Urinary bladder (tissue), 4 donors: ENCODE data around the gene DCXR. TPM values are rescaled to one million over a fixed set of nuclear protein-coding genes. Genes with fewer than 3 reads are reported as not detected.

Source experiments
- DNase-seq: peaks from one replicate; pipeline ENCODE4 v3.0.0-alpha.2; 2015; ENCODE audit errors: extremely low spot score
- H3K27ac ChIP-seq: one replicate; pipeline ENCODE4 v1.5.1; 2013; ENCODE audit warnings: low read depth, mild to moderate bottlenecking, moderate library complexity
- H3K36me3 ChIP-seq: one replicate; pipeline ENCODE4 v1.6.1; 2013; ENCODE audit warnings: mild to moderate bottlenecking, moderate library complexity; ENCODE audit not compliant: insufficient read depth
- H3K4me1 ChIP-seq: one replicate; pipeline ENCODE4 v1.6.1; 2013; ENCODE audit warnings: mild to moderate bottlenecking, moderate library complexity; ENCODE audit not compliant: insufficient read depth
- H3K4me3 ChIP-seq: one replicate; pipeline ENCODE4 v1.5.1; 2013; ENCODE audit warnings: low read depth, low read length
- WGBS: extraction: QIAGEN DNeasy Blood & Tissue Kit; methylation state at CpG from one replicate; pipeline ENCODE4 v1.1.7; 2013; 5-methylcytosine and 5-hydroxymethylcytosine counted together
- polyA plus RNA-seq: library from polyadenylated mRNA; stranded (reverse); fragments of 200-250 nt; gene quantifications from one replicate; pipeline ENCODE4 v1.2.3, GENCODE V29; 2013
- total RNA-seq: library from RNA; depleted of rRNA; stranded (reverse); fragments of >200 nt; gene quantifications from one replicate; pipeline ENCODE4 v1.2.3, GENCODE V29; 2014
- donor health status: healthy with polysubstance abuse.
- donor health status: healthy.

DCXR gene
- total and polyA plus RNA-seq, 2 donors: 17.2 to 129 TPM

- H3K36me3 ChIP-seq: peaks cover 6% of the 10 kb centered on the region
- H3K27ac ChIP-seq: no peak overlapping the region
- WGBS: 84% methylated on average over 26 of the region's 26 CpGs
- H3K4me3 ChIP-seq: no peak overlapping the region
- no peak for DNase-seq
- H3K4me1 ChIP-seq: peaks cover 2% of the 10 kb centered on the region
These were observed 17.8 kb upstream of the DCXR start for GRCh38 chr17:82055023-82055964.

GRCh38 chr17:82054351-82055022 lies 17.0 kb upstream of the DCXR start:
- H3K27ac ChIP-seq: no peak overlapping the region
- H3K4me1 ChIP-seq: peaks cover 2% of the 10 kb centered on the region
- H3K36me3 ChIP-seq: peaks cover 5% of the 10 kb centered on the region
- H3K4me3 ChIP-seq: no peak overlapping the region
- DNase-seq: no peak
- WGBS: 90% methylated on average over 38 of the region's 38 CpGs

DNA sequence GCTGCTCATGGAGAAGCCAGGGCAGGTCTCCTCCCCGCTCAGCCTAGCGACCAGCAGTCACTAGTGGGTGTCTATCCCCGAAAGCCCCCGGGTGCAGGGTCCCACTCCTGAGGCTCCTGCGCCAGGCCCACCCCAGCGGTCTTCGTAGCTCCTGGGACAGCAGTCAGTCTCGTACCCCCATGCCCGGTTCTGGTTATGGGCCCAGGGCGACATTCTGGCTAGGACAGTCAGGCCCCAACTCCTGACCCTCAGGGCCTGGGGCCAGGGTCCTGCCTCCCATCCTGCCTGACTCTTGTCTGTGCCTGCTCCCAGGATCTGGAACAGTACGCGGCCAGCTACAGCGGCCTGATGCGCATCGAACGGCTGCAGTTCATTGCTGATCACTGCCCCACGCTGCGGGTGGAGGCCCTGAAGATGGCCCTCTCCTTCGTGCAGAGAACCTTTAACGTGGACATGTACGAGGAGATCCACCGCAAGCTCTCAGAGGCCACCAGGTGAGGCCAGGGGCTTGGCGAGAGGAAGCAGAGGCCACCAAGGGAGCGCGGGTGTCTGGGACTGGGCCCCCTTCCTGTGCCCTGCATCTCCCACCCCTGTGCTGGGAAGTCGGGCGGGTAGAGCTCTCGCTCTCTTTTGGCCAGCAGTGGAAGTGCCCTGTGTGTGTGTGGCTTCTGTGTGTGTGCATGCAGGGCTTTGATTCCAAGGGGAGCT lies 16.2 kb upstream of the DCXR start:
- 92% methylated on average over 28 of the region's 28 CpGs for WGBS
- H3K27ac ChIP-seq: no peak overlapping the region
- H3K4me3 ChIP-seq: no peak overlapping the region
- peaks cover 5% of the 10 kb centered on the region for H3K36me3 ChIP-seq
- DNase-seq: no peak
- H3K4me1 ChIP-seq: peaks cover 2% of the 10 kb centered on the region

- no peak overlapping the region for H3K27ac ChIP-seq
- H3K4me3 ChIP-seq: no peak overlapping the region
- no peak for DNase-seq
- peaks cover 5% of the 10 kb centered on the region for H3K36me3 ChIP-seq
- H3K4me1 ChIP-seq: peaks cover 2% of the 10 kb centered on the region
- 92% methylated on average over 19 of the region's 19 CpGs for WGBS
These were observed 15.6 kb upstream of the DCXR start for GRCh38 chr17:82053130-82053529.

GRCh38 chr17:82052638-82053059 lies 15.2 kb upstream of the DCXR start:
- Histone ChIP-seq H3K27ac (no peak overlapping the region), H3K4me3 (peak overlapping the region; percentile 96), H3K4me1 (peaks cover 2% of the 10 kb centered on the region), H3K36me3 (peaks cover 5% of the 10 kb centered on the region)
- no peak for DNase-seq
- WGBS: 28% methylated on average over 19 of the region's 19 CpGs

DNA sequence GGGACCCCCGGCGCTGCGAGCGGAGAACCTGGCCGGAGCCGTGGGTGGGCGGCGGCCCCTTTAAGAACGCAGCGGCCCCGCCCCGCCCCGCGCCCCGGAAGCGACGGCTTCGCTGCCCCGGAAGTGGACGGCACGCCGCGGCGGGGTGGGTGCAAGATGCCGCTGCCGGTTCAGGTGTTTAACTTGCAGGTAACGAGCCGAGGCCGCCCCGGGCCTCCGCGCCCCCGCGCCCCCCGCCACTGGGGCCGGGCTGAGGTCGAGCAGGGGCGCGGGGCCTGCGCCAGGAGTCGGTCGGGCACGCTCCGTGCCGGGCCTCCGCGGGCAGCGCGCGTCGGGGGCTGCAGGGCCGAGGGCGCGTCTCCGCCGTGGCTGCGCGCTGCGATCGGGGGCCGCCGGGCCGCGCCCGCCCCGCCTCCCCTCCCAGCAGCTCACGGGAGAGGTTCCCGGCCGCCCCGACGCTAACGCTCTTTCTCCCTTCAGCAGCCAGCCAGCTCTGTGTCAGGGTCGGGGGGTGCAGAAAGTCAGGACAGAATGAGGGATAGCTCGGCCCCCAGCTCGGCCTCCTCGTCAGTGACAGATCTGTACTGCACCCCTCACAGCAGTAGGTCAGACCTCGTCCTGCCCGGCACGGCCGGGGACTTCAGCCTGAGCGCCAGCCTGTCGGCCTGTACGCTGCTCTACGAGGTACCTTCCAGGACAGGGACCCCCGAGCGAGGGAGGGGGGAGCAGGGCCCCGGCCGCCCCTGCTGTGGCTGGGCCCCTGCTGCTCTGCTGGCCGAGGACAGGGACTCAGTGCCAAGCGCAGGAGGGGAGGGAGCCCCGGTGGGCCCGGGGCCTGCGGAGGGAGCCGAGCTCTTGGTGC lies 14.5 kb upstream of the DCXR start, which contains the start of the genes GPS1 and RFNG:
Gene GPS1, plus strand, starts transcription at position 123 of the 862 bp plus-strand sequence. Its CDS starts 34 bp downstream, at position 157.
Gene RFNG, minus strand, starts transcription at position 36 of the 862 bp plus-strand sequence. CDS start 45 bp downstream, outside the sequence.
- Histone ChIP-seq H3K4me3 (peak within 1 kb of the TSS; percentile 96), H3K4me1 (peaks cover 2% of the 10 kb centered on the region), H3K36me3 (peaks cover 4% of the 10 kb centered on the region), H3K27ac (no peak within 1 kb of the TSS)
- DNase-seq: no peak
- WGBS: under 1% methylated on average over 94 of the region's 94 CpGs

- Histone ChIP-seq H3K27ac (no peak overlapping the region), H3K4me1 (peaks cover 2% of the 10 kb centered on the region), H3K36me3 (peaks cover 2% of the 10 kb centered on the region), H3K4me3 (peak overlapping the region; percentile 96)
- WGBS: 12% methylated on average over 79 of the region's 79 CpGs
- no peak for DNase-seq
These were observed 13.5 kb upstream of the DCXR start for GRCh38 chr17:82050761-82051641.

- H3K4me3 ChIP-seq: peak overlapping the region; percentile 96
- DNase-seq: no peak
- 87% methylated on average over 28 of the region's 28 CpGs for WGBS
- H3K36me3 ChIP-seq: peaks cover 2% of the 10 kb centered on the region
- H3K27ac ChIP-seq: no peak overlapping the region
- H3K4me1 ChIP-seq: peaks cover 2% of the 10 kb centered on the region
These were observed 12.8 kb upstream of the DCXR start for GRCh38 chr17:82050152-82050760.

GRCh38 chr17:82049521-82049971 lies 12.0 kb upstream of the DCXR start:
- 93% methylated on average over 16 of the region's 16 CpGs for WGBS
- Histone ChIP-seq H3K36me3 (peaks cover 2% of the 10 kb centered on the region), H3K4me3 (no peak overlapping the region), H3K4me1 (peaks cover 2% of the 10 kb centered on the region), H3K27ac (no peak overlapping the region)
- DNase-seq: no peak

GRCh38 chr17:82049106-82049505 lies 11.6 kb upstream of the DCXR start:
- Histone ChIP-seq H3K36me3 (peaks cover 2% of the 10 kb centered on the region), H3K27ac (no peak overlapping the region), H3K4me3 (no peak overlapping the region), H3K4me1 (peaks cover 2% of the 10 kb centered on the region)
- WGBS: 84% methylated on average over 8 of the region's 8 CpGs
- DNase-seq: no peak

- Histone ChIP-seq H3K4me1 (peaks cover 2% of the 10 kb centered on the region), H3K27ac (no peak overlapping the region), H3K36me3 (peaks cover 2% of the 10 kb centered on the region), H3K4me3 (no peak overlapping the region)
- DNase-seq: no peak
- WGBS: 87% methylated on average over 20 of the region's 20 CpGs
These were observed 11.1 kb upstream of the DCXR start for GRCh38 chr17:82048571-82048971.
